Measurements from ENCODE around the gene KLHDC1. TPM values are rescaled to one million over a fixed set of nuclear protein-coding genes. Genes with fewer than 3 reads are reported as not detected.
A peak's percentile ranks its signal among the peaks of the same experiment; 100 is the strongest.
"Not testable (repeated sequence)": the region's sequence is repeated elsewhere in the genome, so short reads cannot be mapped to it uniquely, and the experiment has no call there.

The KLHDC1 gene, protein sequence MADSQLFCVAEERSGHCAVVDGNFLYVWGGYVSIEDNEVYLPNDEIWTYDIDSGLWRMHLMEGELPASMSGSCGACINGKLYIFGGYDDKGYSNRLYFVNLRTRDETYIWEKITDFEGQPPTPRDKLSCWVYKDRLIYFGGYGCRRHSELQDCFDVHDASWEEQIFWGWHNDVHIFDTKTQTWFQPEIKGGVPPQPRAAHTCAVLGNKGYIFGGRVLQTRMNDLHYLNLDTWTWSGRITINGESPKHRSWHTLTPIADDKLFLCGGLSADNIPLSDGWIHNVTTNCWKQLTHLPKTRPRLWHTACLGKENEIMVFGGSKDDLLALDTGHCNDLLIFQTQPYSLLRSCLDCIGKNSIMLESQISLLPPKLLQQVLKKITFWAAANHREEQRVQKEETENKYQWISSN
- total RNA-seq (2022), result 0.49 and 0.99 TPM in 2 replicates
- Bru-seq, nascent RNA, result percentile 34 among the genes with signal in this experiment
- BruChase-seq, experiment 1, labeled RNA remaining after a 6-hour chase, result percentile 37 among the genes with signal in this experiment
- percentile 37 among the genes with signal in this experiment for BruChase-seq, experiment 2, labeled RNA remaining after a 2-hour chase
- long read RNA-seq, result 0 reads

DNA sequence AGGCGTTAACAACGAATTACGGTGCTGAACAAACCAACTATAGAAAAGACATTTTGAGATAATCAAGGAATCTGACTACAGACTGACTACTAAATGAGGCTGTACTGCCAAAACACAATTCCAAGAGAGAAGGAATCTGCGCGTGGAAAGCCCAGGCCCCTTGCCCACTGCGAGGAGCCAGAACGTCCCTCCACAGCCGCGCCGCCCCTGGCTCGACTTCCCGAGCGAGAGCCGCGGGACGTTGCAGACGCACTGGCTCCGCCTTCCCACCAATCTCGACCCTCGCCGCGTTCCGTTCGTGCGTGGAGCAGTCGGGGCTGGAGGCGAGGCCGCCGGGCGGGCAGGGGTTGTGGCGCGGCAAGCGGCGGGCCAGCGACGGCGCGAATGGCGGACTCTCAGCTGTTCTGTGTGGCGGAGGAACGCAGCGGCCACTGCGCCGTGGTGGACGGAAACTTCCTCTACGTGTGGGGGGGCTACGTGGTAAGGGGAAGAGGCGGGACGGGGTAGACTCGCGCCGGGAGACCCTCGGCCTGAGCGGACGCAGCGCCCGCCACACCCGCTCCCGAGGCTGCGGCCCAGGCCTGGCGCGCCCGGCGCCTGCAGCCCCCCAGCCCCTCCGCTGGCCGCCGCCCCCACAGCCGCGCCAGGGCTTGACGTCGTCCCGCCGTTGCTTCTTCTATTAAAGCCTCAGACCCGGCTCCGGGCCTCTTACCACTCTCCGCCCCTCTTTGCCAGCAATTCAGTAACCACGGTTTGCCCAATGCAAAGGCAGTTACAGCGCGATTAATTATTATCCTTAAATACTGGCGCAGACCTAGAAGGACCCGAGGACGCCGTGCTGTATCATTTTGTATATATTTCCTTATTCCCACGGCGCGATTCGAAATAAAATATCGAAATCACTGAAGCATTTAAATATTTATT lies at the start of gene KLHDC1:
KLHDC1 (plus strand) TSS at position 310 of the 924 bp plus-strand sequence; CDS start at position 385, 75 bp downstream.
- intact Hi-C loops (cut with micrococcal nuclease; ENCODE audit: unreplicated experiment), result loop anchor here (5.0 kb wide), 1 partner anchor 74 kb away; the partner anchor contains the start of gene KLHDC2
- H3K9me3 Mint-ChIP-seq (ENCODE audit: low read depth, unreplicated experiment), result no peaks in the 10 kb centered on the region

DNA sequence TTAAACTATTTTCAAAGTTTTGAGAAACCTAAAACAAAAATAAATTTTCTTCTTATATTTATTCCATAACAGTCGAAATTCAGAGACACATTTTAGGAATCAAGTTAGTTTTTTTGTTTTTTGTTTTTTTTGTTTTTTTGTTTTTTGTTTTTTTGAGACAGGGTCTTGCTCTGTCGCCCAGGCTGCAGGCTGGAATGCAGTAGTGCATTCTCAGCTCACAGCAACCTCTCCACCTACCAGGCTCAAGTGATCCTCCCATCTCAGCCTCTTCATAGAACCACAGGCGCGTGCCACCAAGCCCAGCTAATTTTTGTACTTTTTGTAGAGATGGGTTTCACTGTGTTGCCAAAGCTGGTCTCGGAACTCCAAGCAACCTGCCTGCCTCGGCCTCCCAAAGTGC lies 39.4 kb upstream of the KLHDC1 start:
- Mint-ChIP-seq H3K27ac (ENCODE audit: unreplicated experiment) (no peak overlapping the region), H3K4me1 (ENCODE audit: low read depth, unreplicated experiment) (no peaks in the 10 kb centered on the region), H3K36me3 (ENCODE audit: insufficient read depth, unreplicated experiment) (peaks cover 5% of the 10 kb centered on the region), H3K27me3 (ENCODE audit: unreplicated experiment) (no peaks in the 10 kb centered on the region), H3K9me3 (ENCODE audit: low read depth, unreplicated experiment) (no peaks in the 10 kb centered on the region), H3K4me3 (ENCODE audit: low read depth, unreplicated experiment) (no peak overlapping the region)
- TF ChIP-seq, protein P1, sequence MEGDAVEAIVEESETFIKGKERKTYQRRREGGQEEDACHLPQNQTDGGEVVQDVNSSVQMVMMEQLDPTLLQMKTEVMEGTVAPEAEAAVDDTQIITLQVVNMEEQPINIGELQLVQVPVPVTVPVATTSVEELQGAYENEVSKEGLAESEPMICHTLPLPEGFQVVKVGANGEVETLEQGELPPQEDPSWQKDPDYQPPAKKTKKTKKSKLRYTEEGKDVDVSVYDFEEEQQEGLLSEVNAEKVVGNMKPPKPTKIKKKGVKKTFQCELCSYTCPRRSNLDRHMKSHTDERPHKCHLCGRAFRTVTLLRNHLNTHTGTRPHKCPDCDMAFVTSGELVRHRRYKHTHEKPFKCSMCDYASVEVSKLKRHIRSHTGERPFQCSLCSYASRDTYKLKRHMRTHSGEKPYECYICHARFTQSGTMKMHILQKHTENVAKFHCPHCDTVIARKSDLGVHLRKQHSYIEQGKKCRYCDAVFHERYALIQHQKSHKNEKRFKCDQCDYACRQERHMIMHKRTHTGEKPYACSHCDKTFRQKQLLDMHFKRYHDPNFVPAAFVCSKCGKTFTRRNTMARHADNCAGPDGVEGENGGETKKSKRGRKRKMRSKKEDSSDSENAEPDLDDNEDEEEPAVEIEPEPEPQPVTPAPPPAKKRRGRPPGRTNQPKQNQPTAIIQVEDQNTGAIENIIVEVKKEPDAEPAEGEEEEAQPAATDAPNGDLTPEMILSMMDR (IDR thresholded peaks at IDR 0.05; ENCODE audit: unreplicated experiment), result no peak
- intact Hi-C loops (cut with micrococcal nuclease; ENCODE audit: unreplicated experiment), result no loop called here
- no TSS peak for BruUV-seq (replicated peaks)
- CTCF ChIA-PET, result no interaction called here
- no peak for DNase-seq

More for the DNA sequence above, at the start of gene KLHDC1:
- BruUV-seq (replicated peaks), result TSS peak; percentile 26
- Mint-ChIP-seq H3K4me3 (ENCODE audit: low read depth, unreplicated experiment) (peak within 1 kb of the TSS; percentile 61), H3K27ac (ENCODE audit: unreplicated experiment) (peak within 1 kb of the TSS; percentile 28), H3K36me3 (ENCODE audit: insufficient read depth, unreplicated experiment) (peaks cover 20% of the 10 kb centered on the region), H3K27me3 (ENCODE audit: unreplicated experiment) (no peaks in the 10 kb centered on the region), H3K4me1 (ENCODE audit: low read depth, unreplicated experiment) (peaks cover 27% of the 10 kb centered on the region)
- CTCF ChIA-PET, result interaction anchor here (0.9 to 1.4 kb wide), 3 partner anchors 47 to 75 kb away, joined by 3 to 6 read pairs (median 3); partner anchors contain the start of gene KLHDC2
- DNase-seq, result peak; percentile 60
- TF ChIP-seq, protein P1 (IDR thresholded peaks at IDR 0.05; ENCODE audit: unreplicated experiment), result no peak

- CTCF ChIA-PET, result no interaction called here
- Mint-ChIP-seq H3K27me3 (ENCODE audit: unreplicated experiment) (no peaks in the 10 kb centered on the region), H3K9me3 (ENCODE audit: low read depth, unreplicated experiment) (no peaks in the 10 kb centered on the region), H3K27ac (ENCODE audit: unreplicated experiment) (no peak overlapping the region), H3K36me3 (ENCODE audit: insufficient read depth, unreplicated experiment) (peaks cover 5% of the 10 kb centered on the region), H3K4me1 (ENCODE audit: low read depth, unreplicated experiment) (no peaks in the 10 kb centered on the region), H3K4me3 (ENCODE audit: low read depth, unreplicated experiment) (no peak overlapping the region)
- TF ChIP-seq, protein P1 (IDR thresholded peaks at IDR 0.05; ENCODE audit: unreplicated experiment), result no peak
- no TSS peak for BruUV-seq (replicated peaks)
- no peak for DNase-seq
- intact Hi-C loops (cut with micrococcal nuclease; ENCODE audit: unreplicated experiment), result no loop called here
Observed at GRCh38 chr14:49654511-49654910, 38.4 kb upstream of the KLHDC1 start.

DNA sequence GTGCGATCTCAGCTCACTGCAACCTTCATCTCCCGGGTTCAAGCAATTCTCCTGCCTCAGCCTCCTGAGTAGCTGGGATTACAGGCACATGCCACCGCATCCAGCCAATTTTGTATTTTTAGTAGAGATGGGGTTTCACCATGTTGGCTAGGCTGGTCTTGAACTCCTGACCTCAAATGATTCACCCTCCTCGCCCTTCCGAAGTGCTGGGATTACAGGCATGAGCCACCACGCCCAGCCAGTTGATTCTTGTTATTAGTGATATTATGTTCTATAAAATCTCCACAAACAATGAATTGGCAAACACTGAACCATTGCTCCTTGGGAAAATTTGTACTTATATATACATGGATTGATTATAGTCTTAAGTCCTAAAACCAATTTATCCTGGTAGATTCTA lies 35.4 kb upstream of the KLHDC1 start:
- H3K27ac Mint-ChIP-seq (ENCODE audit: unreplicated experiment); CTCF ChIA-PET; H3K27me3 Mint-ChIP-seq (ENCODE audit: unreplicated experiment); intact Hi-C loops (cut with micrococcal nuclease; ENCODE audit: unreplicated experiment); H3K4me1 Mint-ChIP-seq (ENCODE audit: low read depth, unreplicated experiment); H3K36me3 Mint-ChIP-seq (ENCODE audit: insufficient read depth, unreplicated experiment); BruUV-seq (replicated peaks); H3K4me3 Mint-ChIP-seq (ENCODE audit: low read depth, unreplicated experiment); H3K9me3 Mint-ChIP-seq (ENCODE audit: low read depth, unreplicated experiment): not testable (repeated sequence)
- peak; percentile 7 for DNase-seq

Data from Calu3 (cell line).